HCT116 (cell line): ENCODE measurements around the gene OR6C6. TPM values are rescaled to one million over a fixed set of nuclear protein-coding genes. Genes with fewer than 3 reads are reported as not detected.

ENCODE experiments used
- ATAC-seq: fragments of 200-7000 bp; cut with Tn5 transposase; 2 replicates; pipeline ENCODE4 v1.9.1; 2020; ENCODE audit warnings: mild to moderate bottlenecking, moderate library complexity
- BruUV-seq: library from RNA; stranded (reverse); fragments of 400-500 nt; replicated peaks from 2 replicates; lab custom pipeline; 2021; lab: Mats Ljungman, UMichigan
- CTCF ChIA-PET: fragments of 300-600 bp; sonication (Branson Sonifier 250); formaldehyde crosslinking; loops from one replicate; lab custom pipeline; 2021; ENCODE audit warnings: antibody characterized with exemption; lab: Charles Lee
- POLR2A ChIA-PET: fragments of 300-600, 350-600 bp; sonication (Branson Sonifier 250); formaldehyde crosslinking; loops from one replicate; lab custom pipeline; 2021; ENCODE audit warnings: antibody characterized with exemption; lab: Charles Lee
- RAD21 ChIA-PET, 2 experiments: fragments of 300-600 bp; sonication (Branson Sonifier 250); formaldehyde crosslinking; loops; one replicate each; lab custom pipeline; 2023; ENCODE audit warnings: low total read pairs in 2 of 2; ENCODE audit not compliant: uncharacterized antibody in 2 of 2, unreplicated experiment in 2 of 2, low non-redundant PET in 1 of 2; lab: Charles Lee
- DNase-seq: peaks from one replicate; pipeline ENCODE4 v3.0.0-alpha.2; 2010; ENCODE audit warnings: low read depth, low spot score
- H2AFZ ChIP-seq: fragments of 200-600 bp; shearing (Covaris generic), sonication (generic); 2 replicates; pipeline ENCODE4 v1.6.1; 2017; ENCODE audit warnings: low read depth, mixed run types, mixed read lengths, antibody characterized with exemption, low read length; ENCODE audit not compliant: poor library complexity, severe bottlenecking
- H3K27ac ChIP-seq: 2 replicates; pipeline ENCODE4 v1.5.1; 2012; ENCODE audit warnings: low read depth, low read length
- H3K27me3 ChIP-seq: fragments of 200-600 bp; sonication (generic); 2 replicates; pipeline ENCODE4 v1.6.1; 2016; ENCODE audit warnings: mixed run types, low read length, mixed read lengths; ENCODE audit not compliant: insufficient read depth
- H3K36me3 ChIP-seq, 2 experiments: fragments of 200-500 bp in 1 of 2; fragments of 200-600 bp in 1 of 2; sonication (Bioruptor generic) in 1 of 2; sonication (generic) in 1 of 2; 2 replicates each; pipeline versions ENCODE4 v1.5.1 to v1.6.1; 2014 to 2016; ENCODE audit warnings: low read length in 2 of 2, inconsistent platforms in 1 of 2, mixed read lengths in 1 of 2, mixed run types in 1 of 2; ENCODE audit not compliant: insufficient read depth in 2 of 2, control insufficient read depth in 1 of 2
- H3K4me1 ChIP-seq, 2 experiments: fragments of 200-600 bp in 1 of 2; sonication (generic) in 1 of 2; 2 replicates each; pipeline versions ENCODE4 v1.5.1 to v1.6.1; 2012 to 2017; ENCODE audit warnings: low read length in 2 of 2, inconsistent platforms in 1 of 2, mild to moderate bottlenecking in 1 of 2, mixed read lengths in 1 of 2, mixed run types in 1 of 2, moderate library complexity in 1 of 2; ENCODE audit not compliant: insufficient read depth in 2 of 2, control insufficient read depth in 1 of 2
- H3K4me2 ChIP-seq: fragments of 200-600 bp; sonication (generic); 2 replicates; pipeline ENCODE4 v1.6.1; 2017; ENCODE audit warnings: mixed run types, low read length, mixed read lengths
- H3K4me3 ChIP-seq, 2 experiments: fragments of 200-600 bp in 1 of 2; sonication (generic) in 1 of 2; replicated peaks in 1 of 2; 2 replicates each; pipeline ENCODE4 v1.5.1; 2011 to 2016; ENCODE audit warnings: low read length in 2 of 2, control low read depth in 1 of 2, low read depth in 1 of 2, mild to moderate bottlenecking in 1 of 2, mixed read lengths in 1 of 2, mixed run types in 1 of 2
- H3K79me2 ChIP-seq: fragments of 200-600 bp; sonication (generic); 2 replicates; pipeline ENCODE4 v1.6.1; 2017; ENCODE audit warnings: mild to moderate bottlenecking, mixed run types, low read length, moderate library complexity, mixed read lengths; ENCODE audit not compliant: insufficient read depth
- H3K9ac ChIP-seq: fragments of 200-600 bp; sonication (generic); 2 replicates; pipeline ENCODE4 v1.6.1; 2016; ENCODE audit warnings: low read length, mixed read lengths
- H3K9me2 ChIP-seq: fragments of 200-600 bp; sonication (generic), shearing (Covaris generic); 2 replicates; pipeline ENCODE4 v1.6.1; 2017; ENCODE audit warnings: mixed run types, mild to moderate bottlenecking, moderate library complexity; ENCODE audit not compliant: insufficient read depth
- H3K9me3 ChIP-seq, 2 experiments: fragments of 200-500 bp in 1 of 2; fragments of 200-600 bp in 1 of 2; sonication (Bioruptor generic) in 1 of 2; sonication (generic) in 1 of 2; 2 replicates each; pipeline ENCODE4 v1.6.1; 2014 to 2017; ENCODE audit warnings: low read length in 2 of 2, mixed read lengths in 2 of 2, inconsistent platforms in 1 of 2, low read depth in 1 of 2, mild to moderate bottlenecking in 1 of 2, mixed run types in 1 of 2, moderate library complexity in 1 of 2; ENCODE audit not compliant: control insufficient read depth in 1 of 2, insufficient read depth in 1 of 2
- H4K20me1 ChIP-seq: fragments of 200-600 bp; sonication (generic), shearing (Covaris generic); 2 replicates; pipeline ENCODE4 v1.6.1; 2017; ENCODE audit warnings: mixed run types, mild to moderate bottlenecking, moderate library complexity; ENCODE audit not compliant: insufficient read depth
- ATF3 ChIP-seq: IDR thresholded peaks from 2 replicates; pipeline ENCODE4 v1.6.1; 2012
- CBX3 ChIP-seq: IDR thresholded peaks from 2 replicates; pipeline ENCODE4 v1.6.1; 2012; ENCODE audit warnings: low read depth
- CTCF ChIP-seq, 3 experiments: fragments of 200-600 bp in 1 of 3; sonication (generic) in 1 of 3; IDR thresholded peaks in 2 of 3; conservative IDR thresholded peaks in 1 of 3; 2 replicates each; pipeline ENCODE4 v1.5.1; 2012 to 2017; ENCODE audit warnings: low read depth in 2 of 3, low read length in 2 of 3, antibody characterized with exemption in 1 of 3, borderline replicate concordance in 1 of 3, control low read depth in 1 of 3, mild to moderate bottlenecking in 1 of 3, mixed read lengths in 1 of 3, mixed run types in 1 of 3, moderate library complexity in 1 of 3; ENCODE audit not compliant: insufficient read depth in 1 of 3
- ELF1 ChIP-seq: IDR thresholded peaks from 2 replicates; pipeline ENCODE4 v1.6.1; 2012; ENCODE audit warnings: low read depth, borderline replicate concordance
- EZH2 ChIP-seq: fragments of 200-600 bp; sonication (generic); IDR thresholded peaks from 2 replicates; pipeline ENCODE4 v1.6.1; 2017; ENCODE audit warnings: antibody characterized with exemption, mixed run types
- EZH2phosphoT487 ChIP-seq: fragments of 200-600 bp; IDR thresholded peaks from 2 replicates; pipeline ENCODE4 v1.6.1; 2018; ENCODE audit warnings: antibody characterized with exemption, borderline replicate concordance
- FOSL1 ChIP-seq: IDR thresholded peaks from 2 replicates; pipeline ENCODE4 v1.6.1; 2012; ENCODE audit warnings: low read depth
- JUND ChIP-seq: IDR thresholded peaks from 2 replicates; pipeline ENCODE4 v1.6.1; 2012
- MAX ChIP-seq: IDR thresholded peaks from 2 replicates; pipeline ENCODE4 v1.6.1; 2012
- POLR2A ChIP-seq: IDR thresholded peaks from 2 replicates; pipeline ENCODE4 v1.7.0; 2011; ENCODE audit warnings: borderline replicate concordance; ENCODE audit not compliant: insufficient read depth, insufficient read length; ENCODE audit errors: extremely low read depth
- RAD21 ChIP-seq: IDR thresholded peaks from 2 replicates; pipeline ENCODE4 v1.6.1; 2012; ENCODE audit warnings: low read depth, mild to moderate bottlenecking
- REST ChIP-seq: IDR thresholded peaks from 2 replicates; pipeline ENCODE4 v1.6.1; 2012; ENCODE audit warnings: low read depth
- SIN3A ChIP-seq: IDR thresholded peaks from 2 replicates; pipeline ENCODE4 v1.6.1; 2012; ENCODE audit warnings: low read depth
- TCF7L2 ChIP-seq: IDR thresholded peaks from 2 replicates; pipeline ENCODE4 v1.7.0; 2011; ENCODE audit warnings: borderline replicate concordance, inconsistent platforms; ENCODE audit not compliant: insufficient read depth, insufficient read length; ENCODE audit errors: extremely low read depth
- YY1 ChIP-seq: IDR thresholded peaks from 2 replicates; pipeline ENCODE4 v1.6.1; 2011; ENCODE audit warnings: low read length, low read depth, moderate library complexity, mild to moderate bottlenecking; ENCODE audit not compliant: insufficient replicate concordance; ENCODE audit errors: extremely low read depth
- ZFX ChIP-seq: fragments of 450-650 bp; IDR thresholded peaks from 2 replicates; pipeline ENCODE4 v1.6.1; 2017
- ZNF274 ChIP-seq: fragments of 200-500 bp; sonication (Bioruptor generic); IDR thresholded peaks from 2 replicates; pipeline ENCODE4 v1.6.1; 2014; ENCODE audit warnings: mild to moderate bottlenecking, low read depth, low read length, inconsistent platforms
- intact Hi-C: fragments of 100-400 bp; cut with micrococcal nuclease; formaldehyde crosslinking; loops from 2 replicates; pipeline ENCODE4 v1.10.0; 2022
- total RNA-seq: library from RNA; stranded (reverse); gene quantifications from one replicate; pipeline ENCODE4 v1.2.1, GENCODE V29; 2021; ENCODE audit not compliant: unreplicated experiment

The OR6C6 gene
- total RNA-seq, 1 experiment from 2014 or later: not detected

- POLR2A ChIA-PET: no interaction called here
- no peak for TF ChIP-seq MAX
- TF ChIP-seq JUND: no peak
- TF ChIP-seq ELF1: no peak
- no peak for TF ChIP-seq TCF7L2
- TF ChIP-seq, all 23 proteins: peak for 0
- no peak overlapping the region for H3K27ac ChIP-seq
- H3K4me1 ChIP-seq: no peaks in the 10 kb centered on the region
- DNase-seq (no peak), ATAC-seq (no peak)
- intact Hi-C loops: no loop called here
- no peak overlapping the region for H3K4me2 ChIP-seq
- no peaks in the 10 kb centered on the region for H3K79me2 ChIP-seq
- no peak overlapping the region for H2AFZ ChIP-seq
- H3K36me3 ChIP-seq: no peaks in the 10 kb centered on the region
- RAD21 ChIA-PET: no interaction called here
- no peaks in the 10 kb centered on the region for H4K20me1 ChIP-seq
- no peaks in the 10 kb centered on the region for H3K9me3 ChIP-seq
- no TSS peak for BruUV-seq
- H3K27me3 ChIP-seq: no peaks in the 10 kb centered on the region
- no peak overlapping the region for H3K9ac ChIP-seq
- H3K9me2 ChIP-seq: no peaks in the 10 kb centered on the region
- no peak overlapping the region for H3K4me3 ChIP-seq
- CTCF ChIA-PET: no interaction called here
These were observed 39.5 kb downstream of the OR6C6 start for GRCh38 chr12:55256831-55257230.

- no peaks in the 10 kb centered on the region for H3K27me3 ChIP-seq
- intact Hi-C loops: no loop called here
- H2AFZ ChIP-seq: no peak overlapping the region
- H3K9ac ChIP-seq: no peak overlapping the region
- TF ChIP-seq YY1 (no peak), SIN3A (no peak), FOSL1 (no peak), EZH2 (no peak), ZNF274 (no peak), JUND (no peak), REST (no peak), POLR2A (no peak), ATF3 (no peak), EZH2phosphoT487 (no peak), ZFX (no peak), CBX3 (no peak), CTCF (IDR thresholded peaks at IDR 0.05 in 2 of 3, conservative IDR thresholded peaks at IDR 0.05 in 1 of 3; ENCODE audit: borderline replicate concordance in 1 of 3, insufficient read depth in 1 of 3, low read depth in 2 of 3, low read length in 2 of 3) (no peak), RAD21 (no peak)
- TF ChIP-seq, all 23 proteins: peak for 0
- no peaks in the 10 kb centered on the region for H4K20me1 ChIP-seq
- no TSS peak for BruUV-seq
- no peaks in the 10 kb centered on the region for H3K4me1 ChIP-seq
- H3K4me3 ChIP-seq: no peak overlapping the region
- ATAC-seq: no peak
- H3K9me2 ChIP-seq: no peaks in the 10 kb centered on the region
- ChIA-PET CTCF (no interaction called here), POLR2A (no interaction called here), RAD21 (no interaction called here)
- no peak overlapping the region for H3K4me2 ChIP-seq
- no peaks in the 10 kb centered on the region for H3K79me2 ChIP-seq
- no peaks in the 10 kb centered on the region for H3K9me3 ChIP-seq
- no peak overlapping the region for H3K27ac ChIP-seq
- H3K36me3 ChIP-seq: no peaks in the 10 kb centered on the region
- no peak for DNase-seq
These were observed 43.1 kb downstream of the OR6C6 start for GRCh38 chr12:55253281-55253680.
